ENCODE results near the gene OTUD5.
A peak's percentile ranks its signal among the peaks of the same experiment; 100 is the strongest.

Gene OTUD5

GRCh38 chrX:48972220-48973164 is 15.1 kb upstream of the OTUD5 start:
- DNase-seq: no peak

GRCh38 chrX:48971249-48972219 is 14.1 kb upstream of the OTUD5 start, which contains the start of gene KCND1:
KCND1 (minus strand) TSS chrX:48971844; CDS start chrX:48970271, 1,573 bp downstream.
- DNase-seq: no peak

- no peak for DNase-seq
These were observed 12.1 kb upstream of the OTUD5 start for GRCh38 chrX:48969471-48969870.

- no peak for DNase-seq
These were observed 11.0 kb upstream of the OTUD5 start for GRCh38 chrX:48968377-48968776.

GRCh38 chrX:48966796-48967579 is 9.6 kb upstream of the OTUD5 start:
- no peak for DNase-seq

- no peak for DNase-seq
These were observed 8.6 kb upstream of the OTUD5 start for GRCh38 chrX:48965959-48966358.

- DNase-seq: no peak
These were observed 4.2 kb upstream of the OTUD5 start for GRCh38 chrX:48961585-48962091.

- no peak for DNase-seq
These were observed 2.9 kb upstream of the OTUD5 start for GRCh38 chrX:48960291-48960690.

- no peak for DNase-seq
These were observed 1.3 kb upstream of the OTUD5 start for GRCh38 chrX:48958635-48959094.

GRCh38 chrX:48957827-48958634 is 624 bp upstream of the OTUD5 start:
- peak; percentile 84 for DNase-seq

- DNase-seq: no peak
These were observed 536 bp downstream of the OTUD5 start for GRCh38 chrX:48956728-48957414.

GRCh38 chrX:48948589-48948988 is 8.8 kb downstream of the OTUD5 start:
- no peak for DNase-seq

GRCh38 chrX:48945517-48946348 is 11.7 kb downstream of the OTUD5 start:
- no peak for DNase-seq

GRCh38 chrX:48942895-48943294 is 14.5 kb downstream of the OTUD5 start:
- DNase-seq: no peak

GRCh38 chrX:48940404-48940955 is 16.9 kb downstream of the OTUD5 start:
- DNase-seq: no peak

- no peak for DNase-seq
These were observed 17.7 kb downstream of the OTUD5 start for GRCh38 chrX:48939524-48940228.

GRCh38 chrX:48938721-48939425 is 18.5 kb downstream of the OTUD5 start:
- no peak for DNase-seq
